Inflammatory macrophage treated with lipopolysaccharide for 4 hours (primary cell): ENCODE measurements around the gene CREB3L2.

Experiments
- DNase-seq: peaks from one replicate; pipeline ENCODE4 v3.0.0-alpha.2; 2020

Gene CREB3L2

GRCh38 chr7:137891016-137891655 lies 110.8 kb downstream of the CREB3L2 start:
- no peak for DNase-seq

- DNase-seq, result no peak
Measured at GRCh38 chr7:137890449-137890921, 111.4 kb downstream of the CREB3L2 start.

- DNase-seq, result peak; percentile 72
Measured at GRCh38 chr7:137888241-137888640, 113.6 kb downstream of the CREB3L2 start.

- no peak for DNase-seq
Measured at GRCh38 chr7:137886746-137887145, 115.1 kb downstream of the CREB3L2 start.

GRCh38 chr7:137886281-137886680 lies 115.6 kb downstream of the CREB3L2 start:
- no peak for DNase-seq

- DNase-seq, result no peak
Measured at GRCh38 chr7:137885678-137886077, 116.2 kb downstream of the CREB3L2 start.

GRCh38 chr7:137882806-137883205 lies 119.1 kb downstream of the CREB3L2 start:
- DNase-seq, result no peak

GRCh38 chr7:137882261-137882668 lies 119.6 kb downstream of the CREB3L2 start:
- no peak for DNase-seq

- DNase-seq, result no peak
Measured at GRCh38 chr7:137881607-137882260, 120.2 kb downstream of the CREB3L2 start.

- peak; percentile 50 for DNase-seq
Measured at GRCh38 chr7:137880432-137880831, 121.5 kb downstream of the CREB3L2 start.

- DNase-seq, result peak; percentile 56
Measured at GRCh38 chr7:137879357-137880158, 122.3 kb downstream of the CREB3L2 start.

- no peak for DNase-seq
Measured at GRCh38 chr7:137878333-137878961, 123.4 kb downstream of the CREB3L2 start.

GRCh38 chr7:137877027-137877675 lies 124.7 kb downstream of the CREB3L2 start:
- no peak for DNase-seq

GRCh38 chr7:137875746-137876145 lies 126.1 kb downstream of the CREB3L2 start:
- no peak for DNase-seq

- DNase-seq, result no peak
Measured at GRCh38 chr7:137873979-137874777, 127.7 kb downstream of the CREB3L2 start.

- peak; percentile 40 for DNase-seq
Measured at GRCh38 chr7:137873524-137873923, 128.4 kb downstream of the CREB3L2 start.

- peak; percentile 49 for DNase-seq
Measured at GRCh38 chr7:137871170-137871915, 130.5 kb downstream of the CREB3L2 start.

- no peak for DNase-seq
Measured at GRCh38 chr7:137870684-137871083, 131.2 kb downstream of the CREB3L2 start.

GRCh38 chr7:137870078-137870477 lies 131.8 kb downstream of the CREB3L2 start:
- DNase-seq, result no peak

GRCh38 chr7:137869260-137869659 lies 132.6 kb downstream of the CREB3L2 start:
- DNase-seq, result no peak

- DNase-seq, result no peak
Measured at GRCh38 chr7:137867289-137867688, 134.6 kb downstream of the CREB3L2 start.
